Sigmoid colon (tissue), 4 donors: ENCODE results near the gene C11orf68.

ENCODE experiments used
- CTCF ChIP-seq, 4 experiments: fragments of 450-650 bp in 3 of 4; fragments of 200-600 bp in 1 of 4; IDR thresholded peaks; one replicate each; pipeline ENCODE4 v1.5.1; 2016 to 2019; ENCODE audit warnings: antibody characterized with exemption in 4 of 4, mild to moderate bottlenecking in 3 of 4, moderate library complexity in 2 of 4
- EP300 ChIP-seq, 4 donors: sonication (generic); formaldehyde crosslinking; IDR thresholded peaks; one replicate each; pipeline ENCODE4 v1.6.1; 2017; ENCODE audit warnings: antibody characterized with exemption in 4 of 4
- POLR2A ChIP-seq, 2 donors: fragments of 450-650 bp; IDR thresholded peaks; one replicate each; pipeline ENCODE4 v1.6.1; 2016; ENCODE audit warnings: antibody characterized with exemption in 2 of 2, mild to moderate bottlenecking in 2 of 2, moderate library complexity in 2 of 2
- POLR2AphosphoS5 ChIP-seq, 4 donors: sonication (generic); formaldehyde crosslinking; IDR thresholded peaks; one replicate each; pipeline ENCODE4 v1.6.1; 2017; ENCODE audit warnings: antibody characterized with exemption in 4 of 4

GRCh38 chr11:65934014-65934413 lies 15.2 kb upstream of the C11orf68 start:
- TF ChIP-seq CTCF (IDR thresholded peaks at IDR 0.05) (no peak), POLR2A (IDR thresholded peaks at IDR 0.05) (no peak), EP300 (IDR thresholded peaks at IDR 0.05) (no peak), POLR2AphosphoS5 (IDR thresholded peaks at IDR 0.05) (no peak)
